ENCODE measurements around the gene B3GNT4.

GRCh38 chr12:122162976-122163375 is 40.5 kb upstream of the B3GNT4 start:
- no peak for TF ChIP-seq TAF1 (IDR thresholded peaks at IDR 0.05; ENCODE audit: low read depth)
- TF ChIP-seq, protein P1, sequence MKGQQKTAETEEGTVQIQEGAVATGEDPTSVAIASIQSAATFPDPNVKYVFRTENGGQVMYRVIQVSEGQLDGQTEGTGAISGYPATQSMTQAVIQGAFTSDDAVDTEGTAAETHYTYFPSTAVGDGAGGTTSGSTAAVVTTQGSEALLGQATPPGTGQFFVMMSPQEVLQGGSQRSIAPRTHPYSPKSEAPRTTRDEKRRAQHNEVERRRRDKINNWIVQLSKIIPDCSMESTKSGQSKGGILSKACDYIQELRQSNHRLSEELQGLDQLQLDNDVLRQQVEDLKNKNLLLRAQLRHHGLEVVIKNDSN (IDR thresholded peaks at IDR 0.05), result no peak
- TF ChIP-seq NFIC (IDR thresholded peaks at IDR 0.05), result no peak
- TF ChIP-seq, protein P2, sequence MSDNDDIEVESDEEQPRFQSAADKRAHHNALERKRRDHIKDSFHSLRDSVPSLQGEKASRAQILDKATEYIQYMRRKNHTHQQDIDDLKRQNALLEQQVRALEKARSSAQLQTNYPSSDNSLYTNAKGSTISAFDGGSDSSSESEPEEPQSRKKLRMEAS (IDR thresholded peaks at IDR 0.05), result no peak
- no peak for TF ChIP-seq TEAD4 (IDR thresholded peaks at IDR 0.05)
